GM15510 (cell line): ENCODE measurements around the gene MYRIP.

Experiments
- POLR2A ChIP-seq: IDR thresholded peaks from 3 replicates; pipeline ENCODE4 v1.6.1; 2011; ENCODE audit warnings: borderline replicate concordance; ENCODE audit not compliant: insufficient read length; ENCODE audit errors: extremely low read depth

Gene MYRIP

GRCh38 chr3:39801216-39801615, 8.2 kb upstream of the MYRIP start:
- TF ChIP-seq POLR2A = no peak

- no peak for TF ChIP-seq POLR2A
Observed at GRCh38 chr3:39803956-39804355, 5.5 kb upstream of the MYRIP start.

- TF ChIP-seq POLR2A = no peak
Observed at GRCh38 chr3:39804951-39805350, 4.5 kb upstream of the MYRIP start.

GRCh38 chr3:39805650-39806049, 3.8 kb upstream of the MYRIP start:
- no peak for TF ChIP-seq POLR2A

GRCh38 chr3:39806820-39807219, 2.6 kb upstream of the MYRIP start:
- TF ChIP-seq POLR2A = no peak

GRCh38 chr3:39808467-39809180, 785 bp upstream of the MYRIP start:
- no peak for TF ChIP-seq POLR2A

GRCh38 chr3:39809995-39810595, 686 bp downstream of the MYRIP start:
- TF ChIP-seq POLR2A = no peak

GRCh38 chr3:39810647-39811161, 1.3 kb downstream of the MYRIP start:
- TF ChIP-seq POLR2A = no peak

GRCh38 chr3:39811561-39811960, 2.2 kb downstream of the MYRIP start:
- no peak for TF ChIP-seq POLR2A

GRCh38 chr3:39812537-39812936, 3.1 kb downstream of the MYRIP start:
- no peak for TF ChIP-seq POLR2A

GRCh38 chr3:39814007-39814406, 4.6 kb downstream of the MYRIP start:
- TF ChIP-seq POLR2A = no peak

GRCh38 chr3:39819899-39820298, 10.5 kb downstream of the MYRIP start:
- no peak for TF ChIP-seq POLR2A

- no peak for TF ChIP-seq POLR2A
Observed at GRCh38 chr3:39839484-39839883, 30.1 kb downstream of the MYRIP start.

- TF ChIP-seq POLR2A = no peak
Observed at GRCh38 chr3:39843440-39843839, 34.0 kb downstream of the MYRIP start.

GRCh38 chr3:39848365-39848764, 39.0 kb downstream of the MYRIP start:
- TF ChIP-seq POLR2A = no peak
